ENCODE data around the gene ASPSCR1.

GRCh38 chr17:82021900-82022309, 44.5 kb downstream of the ASPSCR1 start:
- TF ChIP-seq CTCF (conservative IDR thresholded peaks at IDR 0.05; ENCODE audit: low read length) (no peak), EZH2phosphoT487 (IDR thresholded peaks at IDR 0.05; ENCODE audit: borderline replicate concordance, low read depth, low read length) (no peak)
